Measurements from ENCODE around the gene VAMP5.

DNA sequence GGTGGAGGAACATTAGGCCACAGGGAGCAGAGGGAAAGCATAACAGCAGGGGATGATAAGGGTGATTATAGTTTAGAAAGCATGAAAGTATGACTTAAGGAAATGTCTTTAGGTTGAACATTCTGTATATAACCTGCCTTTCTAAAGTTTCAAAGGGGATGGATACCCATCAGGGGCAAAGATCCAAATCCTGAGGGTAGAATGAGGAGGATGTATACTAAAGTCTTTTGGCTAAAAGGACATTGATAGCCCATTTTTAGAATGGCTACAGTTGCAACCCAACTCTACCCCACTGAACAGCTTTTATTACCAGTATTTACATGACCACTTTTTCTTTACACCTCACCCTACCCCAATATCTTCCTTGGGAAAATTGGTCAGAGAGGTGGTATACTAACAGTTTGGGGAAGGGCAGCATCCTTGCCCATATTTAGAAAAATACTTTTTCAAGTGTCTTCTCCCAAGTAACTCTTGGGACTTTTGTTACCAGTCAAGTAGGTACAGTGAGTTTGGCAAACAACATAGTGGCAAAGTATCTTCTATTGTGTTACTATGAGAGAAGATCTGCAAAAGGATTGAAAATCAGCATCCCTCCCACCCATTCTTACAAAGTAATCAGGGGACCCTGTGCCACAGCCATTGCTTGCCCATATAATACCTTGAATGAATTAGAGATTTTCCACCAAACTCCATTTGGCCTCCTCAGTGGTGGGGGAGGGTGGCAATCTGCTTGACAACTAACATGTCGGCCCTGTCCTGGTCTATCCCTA lies 37.0 kb upstream of the VAMP5 start:
- TF ChIP-seq, protein P1, sequence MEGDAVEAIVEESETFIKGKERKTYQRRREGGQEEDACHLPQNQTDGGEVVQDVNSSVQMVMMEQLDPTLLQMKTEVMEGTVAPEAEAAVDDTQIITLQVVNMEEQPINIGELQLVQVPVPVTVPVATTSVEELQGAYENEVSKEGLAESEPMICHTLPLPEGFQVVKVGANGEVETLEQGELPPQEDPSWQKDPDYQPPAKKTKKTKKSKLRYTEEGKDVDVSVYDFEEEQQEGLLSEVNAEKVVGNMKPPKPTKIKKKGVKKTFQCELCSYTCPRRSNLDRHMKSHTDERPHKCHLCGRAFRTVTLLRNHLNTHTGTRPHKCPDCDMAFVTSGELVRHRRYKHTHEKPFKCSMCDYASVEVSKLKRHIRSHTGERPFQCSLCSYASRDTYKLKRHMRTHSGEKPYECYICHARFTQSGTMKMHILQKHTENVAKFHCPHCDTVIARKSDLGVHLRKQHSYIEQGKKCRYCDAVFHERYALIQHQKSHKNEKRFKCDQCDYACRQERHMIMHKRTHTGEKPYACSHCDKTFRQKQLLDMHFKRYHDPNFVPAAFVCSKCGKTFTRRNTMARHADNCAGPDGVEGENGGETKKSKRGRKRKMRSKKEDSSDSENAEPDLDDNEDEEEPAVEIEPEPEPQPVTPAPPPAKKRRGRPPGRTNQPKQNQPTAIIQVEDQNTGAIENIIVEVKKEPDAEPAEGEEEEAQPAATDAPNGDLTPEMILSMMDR (IDR thresholded peaks at IDR 0.05; ENCODE audit: poor library complexity): no peak
- no peak for TF ChIP-seq EZH2phosphoT487 (IDR thresholded peaks at IDR 0.05; ENCODE audit: low read depth, severe bottlenecking, unreplicated experiment)

All from hepatocyte (in vitro differentiated cells).